ENCODE measurements around the gene WIPF3.

Gene WIPF3

DNA sequence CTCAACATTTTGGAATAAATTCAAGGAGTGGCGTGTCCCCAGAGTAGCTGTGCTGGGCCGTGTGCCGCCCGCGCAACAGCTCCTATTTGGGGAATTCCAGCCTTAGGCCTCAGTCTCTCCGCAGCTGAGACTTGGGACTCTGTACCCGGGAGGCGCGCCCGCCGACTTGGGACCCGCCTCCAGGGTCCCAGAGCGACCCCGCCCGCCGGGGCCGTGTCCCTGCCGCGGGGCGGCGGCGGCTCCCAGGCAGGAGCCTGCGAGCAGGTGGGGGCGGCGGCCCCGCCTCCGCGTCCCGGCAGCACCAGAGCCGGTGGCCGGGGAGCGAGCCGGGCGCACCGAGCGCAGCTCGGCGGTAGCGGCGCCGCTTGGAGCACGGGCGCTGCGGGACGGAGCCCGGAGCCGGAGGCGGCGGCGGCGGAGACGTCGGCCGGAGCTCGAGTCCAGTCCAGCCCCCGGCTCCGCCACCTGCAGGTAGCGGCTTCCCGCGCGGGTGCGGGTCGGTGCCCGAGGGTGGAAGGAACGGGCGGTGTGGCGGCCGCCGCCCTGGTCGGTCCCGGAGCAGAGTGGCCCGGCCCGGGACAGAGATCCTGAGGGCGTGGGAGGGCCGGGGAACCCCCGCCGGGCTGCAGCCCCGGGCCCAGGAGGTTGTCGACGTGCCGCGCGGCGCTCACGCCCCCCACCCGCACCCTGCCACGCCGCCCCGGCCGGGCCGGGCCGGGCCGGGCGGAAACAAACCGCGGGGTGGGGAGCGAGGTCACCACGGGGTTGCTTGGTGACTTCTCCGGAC, at the start of gene WIPF3:
Gene WIPF3 (plus strand): TSS at position 301 of the 787 bp plus-strand sequence. CDS start 28,217 bp downstream, outside the sequence.
- no peak for DNase-seq

- no peak for DNase-seq
These were observed 43.0 kb upstream of the WIPF3 start for GRCh38 chr7:29763266-29763665.

GRCh38 chr7:29764227-29764626, 42.1 kb upstream of the WIPF3 start:
- DNase-seq: no peak

DNA sequence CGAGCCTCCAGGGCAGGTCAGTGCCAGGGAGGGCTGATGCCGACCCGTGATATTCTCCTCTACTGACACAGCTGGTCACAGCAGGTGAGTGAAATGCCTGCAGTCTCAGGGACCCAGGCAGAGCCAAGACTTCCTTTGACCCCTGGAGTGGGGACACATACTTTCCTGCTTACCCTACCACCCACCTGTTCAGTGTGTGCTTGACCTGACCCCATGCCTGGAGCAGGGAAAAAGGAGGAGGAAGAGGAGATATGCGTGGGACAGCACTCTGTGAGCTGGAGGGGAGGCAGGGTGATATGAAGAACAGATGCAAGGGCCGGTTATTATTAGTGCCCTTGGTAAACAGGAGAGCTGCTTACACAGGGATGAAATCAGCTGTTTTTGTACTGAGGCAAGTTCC, 40.8 kb upstream of the WIPF3 start:
- no peak for DNase-seq

GRCh38 chr7:29770371-29770770, 35.9 kb upstream of the WIPF3 start:
- no peak for DNase-seq

DNA sequence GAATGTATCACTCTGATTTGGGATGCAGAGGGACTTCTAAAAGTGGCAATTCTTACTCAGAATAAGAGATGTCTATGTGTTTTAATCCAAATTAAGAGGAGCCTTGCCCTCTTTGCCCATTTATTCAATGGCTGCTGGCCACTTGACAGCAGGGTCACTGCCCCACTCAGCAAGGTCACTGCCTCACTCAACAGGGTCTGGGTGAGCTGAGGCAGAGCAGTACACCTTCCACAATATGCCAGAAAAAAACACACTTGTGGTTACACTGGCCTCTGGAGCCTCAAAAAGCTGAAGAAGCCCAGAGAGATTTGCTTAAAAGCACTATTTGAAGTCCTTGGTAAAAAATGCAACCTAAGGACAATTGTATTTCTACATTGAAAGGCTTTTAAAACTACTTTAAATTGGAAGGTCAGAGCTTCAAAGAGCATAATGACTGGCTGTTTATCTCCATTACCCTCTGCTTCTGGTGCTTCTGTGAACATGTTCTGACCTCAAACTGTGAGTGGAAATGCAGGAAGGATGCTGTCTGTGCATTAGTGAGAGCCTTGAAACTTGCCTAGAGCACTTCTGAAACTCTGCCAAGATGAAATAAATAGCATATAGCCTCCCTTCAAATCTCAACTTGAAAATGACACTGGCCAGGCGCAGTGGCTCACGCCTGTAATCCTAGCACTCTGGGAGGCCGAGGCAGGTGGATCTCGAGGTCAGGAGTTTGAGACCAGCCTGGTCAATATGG, 35.1 kb upstream of the WIPF3 start:
- no peak for DNase-seq

DNA sequence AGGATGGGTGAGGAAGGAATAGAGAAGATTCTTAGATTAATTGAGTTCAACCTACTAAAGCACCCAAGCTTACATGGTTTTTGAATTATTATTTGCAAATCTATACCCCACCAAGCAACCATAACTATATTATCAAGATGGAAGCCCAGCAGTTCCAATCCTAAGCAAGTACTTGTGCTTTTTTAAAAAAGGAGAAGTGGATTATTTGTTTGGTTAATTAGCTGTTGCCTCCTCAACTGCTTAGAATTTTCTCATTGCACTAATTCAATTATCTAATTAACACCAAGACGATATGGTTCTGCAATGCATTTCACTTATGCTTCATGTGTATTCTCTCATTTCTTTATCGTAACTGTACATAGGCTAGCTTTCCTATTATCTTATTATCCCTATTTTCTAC, 27.3 kb upstream of the WIPF3 start:
- no peak for DNase-seq

GRCh38 chr7:29780346-29780745, 26.0 kb upstream of the WIPF3 start:
- DNase-seq: no peak

- DNase-seq: no peak
These were observed 22.6 kb upstream of the WIPF3 start for GRCh38 chr7:29783671-29784070.

- no peak for DNase-seq
These were observed 12.8 kb upstream of the WIPF3 start for GRCh38 chr7:29793507-29793906.

GRCh38 chr7:29794959-29795629, 11.2 kb upstream of the WIPF3 start:
- DNase-seq: no peak

GRCh38 chr7:29795696-29796580, 10.4 kb upstream of the WIPF3 start:
- DNase-seq: no peak

GRCh38 chr7:29797112-29797944, 9.0 kb upstream of the WIPF3 start:
- DNase-seq: no peak

- DNase-seq: no peak
These were observed 7.9 kb upstream of the WIPF3 start for GRCh38 chr7:29798422-29798821.

DNA sequence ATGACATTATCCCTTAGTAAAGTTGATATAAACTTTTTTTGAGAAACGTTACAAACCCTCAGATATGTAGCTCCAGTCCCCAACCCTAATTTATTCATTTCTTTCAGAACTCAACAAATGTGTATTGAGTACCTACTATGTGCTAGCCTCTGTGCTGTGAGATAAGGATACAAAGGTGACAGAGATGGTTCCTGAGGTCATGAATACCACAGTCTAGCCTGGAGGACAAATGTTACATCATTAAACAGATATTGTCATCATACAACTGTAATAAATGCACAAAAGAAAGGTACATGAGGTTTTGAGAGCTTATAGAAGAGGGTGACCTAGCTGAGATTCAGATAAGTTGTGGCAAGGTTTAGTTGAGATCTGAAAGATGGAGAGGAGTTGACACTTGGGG, 4.4 kb upstream of the WIPF3 start:
- DNase-seq: no peak

DNA sequence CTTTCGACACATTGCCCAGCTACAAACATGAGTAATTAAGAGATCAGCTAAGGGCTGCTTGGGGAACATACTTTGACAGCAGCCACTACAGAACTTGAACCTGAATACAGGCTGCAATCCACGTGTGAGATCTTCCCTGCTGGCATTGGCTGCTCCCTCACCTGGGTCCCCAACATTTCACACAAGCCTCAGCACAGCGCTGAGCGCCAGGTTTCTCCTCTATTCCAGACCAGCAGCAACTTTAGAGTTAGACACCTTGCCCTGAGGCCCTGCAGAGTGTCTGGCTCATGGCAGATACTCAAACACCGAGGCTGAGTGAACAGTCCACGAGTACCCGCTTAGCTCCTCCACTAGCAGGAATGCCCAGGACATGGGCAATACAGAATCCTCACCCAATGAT, 1.3 kb upstream of the WIPF3 start:
- DNase-seq: no peak

GRCh38 chr7:29805886-29806207, 461 bp upstream of the WIPF3 start:
- DNase-seq: no peak

GRCh38 chr7:29806995-29807841, 910 bp downstream of the WIPF3 start:
- no peak for DNase-seq

DNA sequence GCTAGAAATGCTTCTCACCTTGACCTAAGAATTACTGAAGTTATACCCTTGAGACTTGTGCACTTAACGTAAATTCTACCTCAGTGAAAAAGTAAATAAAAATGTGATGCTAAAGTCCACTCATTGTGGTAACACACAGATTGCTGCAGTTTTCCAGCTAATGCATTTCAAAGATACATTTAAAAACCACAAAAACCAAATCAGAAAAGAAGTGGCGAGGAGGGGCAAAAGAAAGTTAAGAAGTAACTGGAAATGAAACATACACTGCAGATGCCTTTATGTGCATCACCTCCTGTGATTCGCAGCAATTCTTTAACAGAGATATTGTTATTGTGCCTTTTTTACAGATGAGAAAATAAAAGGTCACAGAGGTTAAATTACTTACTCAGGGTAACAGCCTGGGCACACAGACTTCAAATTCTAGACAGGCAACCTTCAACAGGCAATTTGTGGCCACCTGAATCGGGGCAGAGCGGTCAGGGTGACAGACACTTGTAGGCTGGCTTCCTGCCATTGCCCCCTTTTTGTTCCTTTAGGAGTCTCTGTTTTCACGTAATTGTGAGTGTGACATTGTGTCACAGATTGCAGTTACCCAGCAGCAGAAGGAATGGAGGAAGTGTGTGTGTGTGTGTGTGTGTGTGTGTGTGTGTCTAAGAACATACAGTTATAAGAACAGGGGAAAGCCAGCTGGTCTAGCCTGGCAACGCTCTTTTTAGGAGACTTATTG, 1.9 kb downstream of the WIPF3 start:
- no peak for DNase-seq

GRCh38 chr7:29809533-29810155, 3.3 kb downstream of the WIPF3 start:
- DNase-seq: no peak
